Stimulated activated CD4-positive, alpha-beta T cell treated with anti-CD3 and anti-CD28 coated beads, Interleukin-15, amount 100 ng/mL, for 1 hour (primary cell): Measurements from ENCODE around the gene CKS2.

Source experiments
- DNase-seq, 2 donors: peaks; one replicate each; pipeline ENCODE4 v3.0.0-alpha.2; 2020; ENCODE audit warnings: low read depth in 1 of 2, low spot score in 1 of 2

CKS2 gene

GRCh38 chr9:89346696-89347095, 35.7 kb downstream of the CKS2 start:
- DNase-seq = no peak

- DNase-seq = no peak
These were observed 36.7 kb downstream of the CKS2 start for GRCh38 chr9:89347651-89348050.

- no peak for DNase-seq
These were observed 38.6 kb downstream of the CKS2 start for GRCh38 chr9:89349607-89350006.

- DNase-seq = no peak
These were observed 40.1 kb downstream of the CKS2 start for GRCh38 chr9:89350988-89351557.

GRCh38 chr9:89351584-89352300, 40.7 kb downstream of the CKS2 start:
- DNase-seq = no peak

- no peak for DNase-seq
These were observed 41.5 kb downstream of the CKS2 start for GRCh38 chr9:89352451-89352850.

GRCh38 chr9:89352874-89353649, 42.1 kb downstream of the CKS2 start:
- DNase-seq = no peak

- DNase-seq = no peak
These were observed 43.0 kb downstream of the CKS2 start for GRCh38 chr9:89353989-89354388.

GRCh38 chr9:89354471-89354870, 43.5 kb downstream of the CKS2 start:
- no peak for DNase-seq

- DNase-seq = no peak
These were observed 45.8 kb downstream of the CKS2 start for GRCh38 chr9:89356782-89357181.

- no peak for DNase-seq
These were observed 46.6 kb downstream of the CKS2 start for GRCh38 chr9:89357331-89358197.

GRCh38 chr9:89358376-89358916, 47.5 kb downstream of the CKS2 start:
- DNase-seq = no peak

GRCh38 chr9:89358985-89359384, 48.0 kb downstream of the CKS2 start:
- DNase-seq = no peak

GRCh38 chr9:89359751-89360261, 48.8 kb downstream of the CKS2 start:
- DNase-seq = no peak

GRCh38 chr9:89360465-89360864, 49.5 kb downstream of the CKS2 start:
- no peak for DNase-seq

- DNase-seq = no peak
These were observed 50.0 kb downstream of the CKS2 start for GRCh38 chr9:89361031-89361430.

- no peak for DNase-seq
These were observed 51.0 kb downstream of the CKS2 start for GRCh38 chr9:89361816-89362646.

- no peak for DNase-seq
These were observed 51.8 kb downstream of the CKS2 start for GRCh38 chr9:89362647-89363310.

- DNase-seq = no peak
These were observed 52.3 kb downstream of the CKS2 start for GRCh38 chr9:89363311-89363670.
